Mesodermal cell (in vitro differentiated cells): Measurements from ENCODE around the gene GPR55.

Experiments used
- H3K27ac ChIP-seq: 2 replicates; pipeline ENCODE4 v1.7.0; 2013; ENCODE audit warnings: mild to moderate bottlenecking, low read depth, low read length, moderate library complexity; ENCODE audit not compliant: severe bottlenecking
- H3K36me3 ChIP-seq: 2 replicates; pipeline ENCODE4 v1.7.1; 2013; ENCODE audit warnings: mild to moderate bottlenecking, low read length, moderate library complexity; ENCODE audit not compliant: control insufficient read depth, insufficient read depth
- H3K4me1 ChIP-seq: one replicate; pipeline ENCODE4 v1.7.1; 2013; ENCODE audit warnings: mild to moderate bottlenecking, low read length; ENCODE audit not compliant: insufficient read depth, control insufficient read depth, poor library complexity, severe bottlenecking
- H3K4me3 ChIP-seq: 2 replicates; pipeline ENCODE4 v1.7.0; 2013; ENCODE audit warnings: low read length, control low read depth, mild to moderate bottlenecking; ENCODE audit not compliant: insufficient read depth, poor library complexity, severe bottlenecking; ENCODE audit errors: extremely low read depth
- H3K9me3 ChIP-seq: 2 replicates; pipeline ENCODE4 v1.7.1; 2013; ENCODE audit warnings: mild to moderate bottlenecking, low read length, moderate library complexity; ENCODE audit not compliant: control insufficient read depth
- WGBS, 2 experiments: methylation state at CpG; one replicate each; pipeline ENCODE4 v1.1.5; 2013; ENCODE audit warnings: missing lambda C conversion rate in 2 of 2; ENCODE audit not compliant: insufficient coverage in 2 of 2; 5-methylcytosine and 5-hydroxymethylcytosine counted together

The GPR55 gene

DNA sequence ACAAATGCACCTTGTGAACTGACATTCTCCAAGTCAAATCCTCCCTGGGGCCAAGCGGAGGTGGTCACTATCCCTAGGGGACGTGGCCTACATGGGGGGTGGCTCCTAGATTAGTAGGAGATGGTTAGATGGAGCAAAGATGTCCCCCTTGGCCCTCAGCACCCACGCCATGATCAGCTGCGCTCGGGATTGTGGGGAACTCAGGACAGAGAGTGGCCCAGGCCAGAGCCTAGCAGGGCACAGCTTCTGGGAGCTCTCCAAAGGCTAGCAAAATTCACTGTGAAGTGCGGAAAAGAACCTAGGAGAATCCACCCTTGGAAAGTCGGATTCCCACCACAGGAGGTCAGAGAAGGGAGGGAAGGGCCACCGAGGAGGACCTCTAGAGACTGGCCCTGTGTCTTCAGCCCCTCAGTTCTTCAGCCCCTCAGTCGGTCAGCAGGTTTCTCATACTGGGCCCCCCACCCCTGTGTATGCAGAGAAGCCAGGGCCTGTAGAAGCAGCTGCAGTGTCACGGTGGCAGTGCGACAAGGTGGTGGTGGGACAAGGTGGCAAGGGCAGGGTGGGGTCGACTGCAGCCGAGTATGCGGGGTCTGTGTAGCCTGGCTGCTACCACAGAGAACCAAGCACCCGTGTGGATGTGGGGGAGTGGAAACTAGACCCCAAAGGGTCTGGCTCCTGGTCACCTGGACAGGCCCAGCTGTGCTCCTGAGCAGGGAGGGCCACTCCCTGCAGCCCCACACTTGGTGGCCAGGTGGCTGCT is 18.4 kb downstream of the GPR55 start:
- no peaks in the 10 kb centered on the region for H3K36me3 ChIP-seq
- no peak overlapping the region for H3K27ac ChIP-seq
- no peaks in the 10 kb centered on the region for H3K9me3 ChIP-seq
- no peak overlapping the region for H3K4me3 ChIP-seq
- H3K4me1 ChIP-seq: peaks cover 25% of the 10 kb centered on the region
- 89 to 91% methylated on average over 11 to 13 of the region's 15 CpGs for WGBS, 2 experiments

GRCh38 chr2:230905448-230906421 is 19.3 kb downstream of the GPR55 start:
- H3K27ac ChIP-seq: peak overlapping the region; percentile 69
- 40 to 43% methylated on average over 15 to 16 of the region's 18 CpGs for WGBS, 2 experiments
- no peak overlapping the region for H3K4me3 ChIP-seq
- no peaks in the 10 kb centered on the region for H3K36me3 ChIP-seq
- H3K4me1 ChIP-seq: peaks cover 25% of the 10 kb centered on the region
- no peaks in the 10 kb centered on the region for H3K9me3 ChIP-seq

- Histone ChIP-seq H3K27ac (peak overlapping the region; percentile 69), H3K4me3 (no peak overlapping the region), H3K4me1 (peaks cover 25% of the 10 kb centered on the region), H3K9me3 (no peaks in the 10 kb centered on the region), H3K36me3 (no peaks in the 10 kb centered on the region)
- 68 to 72% methylated on average over 13 to 15 of the region's 15 CpGs for WGBS, 2 experiments
Observed at GRCh38 chr2:230904856-230905447, 20.1 kb downstream of the GPR55 start.

DNA sequence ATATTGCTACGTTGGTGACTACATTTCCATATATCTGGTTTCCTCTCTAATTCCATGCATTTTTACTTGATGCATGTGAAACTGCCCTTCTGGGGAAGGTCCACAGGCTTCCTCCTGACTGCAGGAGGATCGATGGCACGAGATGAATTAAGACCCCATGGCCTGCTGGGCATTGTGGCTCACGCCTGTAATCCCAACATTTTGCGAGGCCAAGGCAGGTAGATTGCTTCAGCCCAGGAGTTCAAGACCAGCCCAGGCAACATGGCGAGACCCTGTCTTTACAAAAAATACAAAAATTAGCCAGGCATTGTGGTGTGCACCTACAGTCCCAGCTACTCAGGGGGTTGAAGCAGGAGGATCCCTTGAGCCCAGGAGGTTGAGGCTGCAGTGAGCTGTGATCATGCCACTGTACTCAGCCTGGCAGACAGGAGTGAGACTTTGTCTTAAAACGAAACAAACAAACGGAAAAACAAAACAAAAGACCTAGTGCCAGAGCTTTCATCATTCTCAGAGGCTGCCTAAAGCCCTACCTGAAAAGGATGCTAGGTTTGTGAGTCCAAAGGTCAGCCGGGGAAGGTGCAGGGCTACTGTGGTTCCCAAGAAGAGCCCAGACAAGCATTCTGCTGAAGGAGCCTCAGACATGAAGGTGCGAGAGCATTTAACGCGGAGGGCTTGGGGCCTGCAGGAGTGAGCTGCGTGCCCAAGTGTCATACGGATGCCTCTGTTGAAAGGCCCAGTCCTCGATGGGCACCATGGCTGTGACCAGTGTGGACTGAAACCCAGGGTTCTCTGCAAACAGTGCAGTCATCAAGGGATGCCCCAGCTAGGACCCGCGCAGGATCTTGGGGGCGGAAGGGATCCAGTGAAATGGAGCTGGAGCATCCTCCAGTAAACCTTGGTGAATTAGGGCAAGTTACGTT is 21.6 kb downstream of the GPR55 start:
- no peak overlapping the region for H3K27ac ChIP-seq
- no peaks in the 10 kb centered on the region for H3K9me3 ChIP-seq
- H3K4me3 ChIP-seq: no peak overlapping the region
- H3K36me3 ChIP-seq: no peaks in the 10 kb centered on the region
- 91 to 94% methylated on average over 18 to 19 of the region's 19 CpGs for WGBS, 2 experiments
- H3K4me1 ChIP-seq: peaks cover 26% of the 10 kb centered on the region

DNA sequence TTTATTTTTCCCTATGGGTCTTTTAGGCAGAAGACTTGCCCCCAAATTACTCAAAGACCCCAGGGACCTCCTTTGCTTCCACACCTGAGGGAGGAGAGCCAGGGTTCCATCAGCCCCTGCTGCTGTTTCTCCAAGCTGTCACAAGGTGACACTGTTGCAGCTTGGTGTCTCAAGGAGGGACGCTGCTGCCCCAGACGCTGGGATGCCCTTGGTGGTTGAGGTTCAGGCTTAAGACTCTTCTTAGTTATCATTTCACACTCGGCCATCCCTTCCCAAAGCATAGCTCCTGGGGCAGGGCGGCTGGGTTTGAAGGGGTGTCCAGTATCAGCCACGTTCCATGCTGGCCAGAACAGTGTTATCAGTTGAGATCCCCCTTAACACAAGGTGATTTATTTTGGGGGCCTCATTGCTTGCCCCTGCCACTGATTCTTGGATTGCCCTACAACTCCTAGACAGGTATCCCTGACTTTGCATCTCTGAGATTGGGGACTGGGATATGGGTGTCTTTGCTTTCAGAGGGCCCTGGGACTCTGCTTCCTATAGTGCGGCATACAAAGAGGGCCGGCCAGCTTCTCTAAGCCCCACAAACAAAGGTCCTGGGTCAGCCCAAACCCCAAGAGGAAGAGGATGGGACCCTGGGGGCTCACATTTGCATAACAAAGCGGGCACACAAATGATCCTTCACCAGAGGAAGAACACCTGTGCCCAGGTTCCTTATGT is 22.7 kb downstream of the GPR55 start:
- 39 to 43% methylated on average over 6 of the region's 8 CpGs for WGBS, 2 experiments
- H3K4me1 ChIP-seq: peaks cover 21% of the 10 kb centered on the region

DNA sequence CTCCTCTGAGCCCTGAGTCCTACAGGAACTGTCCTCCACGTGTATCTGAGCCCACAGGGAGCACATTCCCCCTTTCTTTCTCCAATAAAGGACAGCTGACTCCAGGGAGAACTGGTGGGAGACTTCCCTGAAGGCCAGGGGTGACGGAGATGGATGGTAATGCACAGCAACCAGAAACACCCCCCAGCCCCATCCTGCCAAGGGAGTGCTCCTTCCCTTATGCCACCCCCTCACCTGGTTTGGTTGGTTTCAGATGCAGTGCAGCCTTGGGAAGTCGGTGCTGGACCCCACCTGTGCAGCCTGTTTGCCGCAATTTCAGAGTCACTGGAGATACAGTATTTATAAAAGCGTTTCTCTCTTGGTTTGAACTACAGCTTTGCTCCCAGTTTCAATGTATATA is 24.0 kb downstream of the GPR55 start:
- WGBS, 2 experiments: 79 to 85% methylated on average over 4 of the region's 5 CpGs
- Histone ChIP-seq H3K9me3 (no peaks in the 10 kb centered on the region), H3K27ac (no peak overlapping the region), H3K4me3 (no peak overlapping the region), H3K4me1 (peaks cover 17% of the 10 kb centered on the region), H3K36me3 (no peaks in the 10 kb centered on the region)

More for the DNA sequence above, 22.7 kb downstream of the GPR55 start:
- Histone ChIP-seq H3K9me3 (no peaks in the 10 kb centered on the region), H3K36me3 (no peaks in the 10 kb centered on the region), H3K4me3 (no peak overlapping the region), H3K27ac (no peak overlapping the region)

GRCh38 chr2:230900336-230900995 is 24.6 kb downstream of the GPR55 start:
- 81 to 88% methylated on average over 8 to 9 of the region's 10 CpGs for WGBS, 2 experiments
- peaks cover 13% of the 10 kb centered on the region for H3K4me1 ChIP-seq
- no peak overlapping the region for H3K4me3 ChIP-seq
- no peaks in the 10 kb centered on the region for H3K36me3 ChIP-seq
- no peak overlapping the region for H3K27ac ChIP-seq
- no peaks in the 10 kb centered on the region for H3K9me3 ChIP-seq

- Histone ChIP-seq H3K9me3 (no peaks in the 10 kb centered on the region), H3K4me1 (peaks cover 8% of the 10 kb centered on the region), H3K4me3 (no peak overlapping the region), H3K27ac (no peak overlapping the region), H3K36me3 (no peaks in the 10 kb centered on the region)
- WGBS, 2 experiments: 90 to 100% methylated on average over 1 to 2 of the region's 4 CpGs
Observed at GRCh38 chr2:230899786-230900185, 25.3 kb downstream of the GPR55 start.

- H3K27ac ChIP-seq: peak overlapping the region; percentile 33
- no peak overlapping the region for H3K4me3 ChIP-seq
- H3K4me1 ChIP-seq: peaks cover 10% of the 10 kb centered on the region
- no peaks in the 10 kb centered on the region for H3K36me3 ChIP-seq
- WGBS, 2 experiments: 16 to 22% methylated on average over 5 of the region's 5 CpGs
- H3K9me3 ChIP-seq: no peaks in the 10 kb centered on the region
Observed at GRCh38 chr2:230899287-230899686, 25.8 kb downstream of the GPR55 start.
